ENCODE measurements around the gene TSPAN7. TPM values are rescaled to one million over a fixed set of nuclear protein-coding genes. Genes with fewer than 3 reads are reported as not detected.

TSPAN7 gene
- total and polyA plus RNA-seq, 9 of the 15 experiments (the other 6 are each of a cell fraction or from before 2014, with no cell fraction given) = 0.07 to 0.29 (median 0.12) TPM; not detected in 1

DNA sequence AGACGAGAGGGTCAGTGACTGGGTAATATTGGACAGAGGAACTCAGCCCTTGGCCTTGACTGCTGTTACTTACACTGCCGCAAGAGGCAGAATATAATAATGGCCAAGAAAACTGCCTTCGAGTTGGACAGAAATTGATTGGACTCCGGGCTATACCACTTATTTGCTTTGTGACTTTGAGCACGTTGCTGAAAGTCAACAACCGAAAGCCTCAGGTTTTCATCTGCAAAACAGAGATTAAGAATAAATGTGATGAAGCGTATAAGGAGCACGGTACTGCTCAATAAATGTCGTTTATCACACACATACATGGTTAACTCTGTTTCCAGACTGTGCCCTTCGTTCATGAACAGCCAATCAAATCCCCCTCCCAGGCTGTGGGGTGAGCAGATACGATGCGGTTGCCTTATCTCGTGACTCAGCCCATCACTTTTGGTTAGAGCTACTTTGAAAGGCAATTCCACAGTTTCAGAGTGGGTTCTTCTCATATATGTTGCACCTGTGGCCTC lies 91.6 kb downstream of the TSPAN7 start (continued):
- TF ChIP-seq MAX (CRISPR knock-in tag; IDR thresholded peaks at IDR 0.05) (peak; percentile 79), TBP (optimal IDR thresholded peaks at IDR 0.05; ENCODE audit: low read depth, low read length) (peak; percentile 40), CEBPB (tag; IDR thresholded peaks at IDR 0.05) (peak; percentile 14; the same call in 1 of the 2 replicates), GATA2 (CRISPR knock-in tag; IDR thresholded peaks at IDR 0.05) (peak; percentile 95), BHLHE40 (IDR thresholded peaks at IDR 0.05; ENCODE audit: low read length) (peak; percentile 93), NFYB (IDR thresholded peaks at IDR 0.05; ENCODE audit: extremely low read depth, insufficient read length) (peak; percentile 74), RAD51 (IDR thresholded peaks at IDR 0.05; ENCODE audit: borderline replicate concordance, low read depth) (peak; percentile 34; the same call in 1 of the 2 replicates), MEF2A (IDR thresholded peaks at IDR 0.05; ENCODE audit: control insufficient read depth, low read depth, low read length) (no peak), POLR2AphosphoS2 (IDR thresholded peaks at IDR 0.05; ENCODE audit: low read length) (no peak), CC2D1A (IDR thresholded peaks at IDR 0.05) (peak; percentile 99), MNT (conservative IDR thresholded peaks at IDR 0.05) (peak; percentile 84 to 91), MXI1 (IDR thresholded peaks at IDR 0.05; ENCODE audit: low read depth, low read length) (peak; percentile 30; the same call in 1 of the 2 replicates), ZEB2 (IDR thresholded peaks at IDR 0.05) (peak; percentile 76), ZBTB2 (IDR thresholded peaks at IDR 0.05) (no peak), HMGN3 (IDR thresholded peaks at IDR 0.05; ENCODE audit: borderline replicate concordance, extremely low read depth, insufficient read length, low read depth, low read length) (peak; percentile 98), KLF10 (CRISPR knock-in tag; IDR thresholded peaks at IDR 0.05) (no peak), DIDO1 (tag; IDR thresholded peaks at IDR 0.05; ENCODE audit: low read depth) (0 out of 2 replicates have a peak, but pooled peaks have one; percentile 42), FOXK2 (conservative IDR thresholded peaks at IDR 0.05 in 1 of 2, IDR thresholded peaks at IDR 0.05 in 1 of 2; ENCODE audit: low read depth in 2 of 2) (peak; percentile 87 to 91), PKNOX1 (IDR thresholded peaks at IDR 0.05) (peak; percentile 69), NFE2 (IDR thresholded peaks at IDR 0.05; ENCODE audit: low read depth) (peak; percentile 69; the same call in 1 of the 2 replicates), ZNF583 (CRISPR knock-in tag; IDR thresholded peaks at IDR 0.05) (no peak)
